Aorta (tissue), 5 donors: ENCODE measurements around the gene CD84. TPM values are rescaled to one million over a fixed set of nuclear protein-coding genes. Genes with fewer than 3 reads are reported as not detected.
"Not testable (repeated sequence)": the region's sequence is repeated elsewhere in the genome, so short reads cannot be mapped to it uniquely, and the experiment has no call there.

Experiments used
- ATAC-seq: fragments of 200-7000 bp; cut with Tn5 transposase; one replicate; pipeline ENCODE4 v1.9.1; 2022; ENCODE audit warnings: moderate library complexity; ENCODE audit not compliant: low FRiP score
- DNase-seq, 2 donors: peaks; one replicate each; pipeline ENCODE4 v3.0.0-alpha.2; 2020
- H3K27ac ChIP-seq, 2 donors: one replicate each; pipeline ENCODE4 v1.5.1; 2013; ENCODE audit warnings: low read length in 2 of 2, mild to moderate bottlenecking in 2 of 2, moderate library complexity in 2 of 2, control low read depth in 1 of 2, inconsistent platforms in 1 of 2, low read depth in 1 of 2
- H3K27me3 ChIP-seq, 2 donors: one replicate each; pipeline ENCODE4 v1.6.1; 2013; ENCODE audit warnings: control low read depth in 1 of 2, low read length in 1 of 2, mild to moderate bottlenecking in 1 of 2, moderate library complexity in 1 of 2; ENCODE audit not compliant: insufficient read depth in 2 of 2, control insufficient read depth in 1 of 2
- H3K36me3 ChIP-seq, 2 donors: one replicate each; pipeline ENCODE4 v1.6.1; 2013; ENCODE audit warnings: control low read depth in 1 of 2, low read length in 1 of 2, mild to moderate bottlenecking in 1 of 2; ENCODE audit not compliant: insufficient read depth in 2 of 2, control insufficient read depth in 1 of 2
- H3K4me1 ChIP-seq, 2 donors: one replicate each; pipeline ENCODE4 v1.6.1; 2013; ENCODE audit warnings: low read length in 2 of 2, control low read depth in 1 of 2, mild to moderate bottlenecking in 1 of 2, moderate library complexity in 1 of 2; ENCODE audit not compliant: insufficient read depth in 2 of 2, control insufficient read depth in 1 of 2
- H3K4me3 ChIP-seq, 2 donors: one replicate each; pipeline ENCODE4 v1.5.1; 2013; ENCODE audit warnings: low read length in 2 of 2, control low read depth in 1 of 2, mild to moderate bottlenecking in 1 of 2
- H3K9me3 ChIP-seq: one replicate; pipeline ENCODE4 v1.6.1; 2013; ENCODE audit warnings: mild to moderate bottlenecking, low read length; ENCODE audit not compliant: control insufficient read depth
- WGBS, 2 donors: extraction: QIAGEN DNeasy Blood & Tissue Kit; methylation state at CpG; one replicate each; pipeline ENCODE4 v1.1.7; 2013; 5-methylcytosine and 5-hydroxymethylcytosine counted together
- intact Hi-C, 2 donors: fragments of 100-400 bp; cut with DNase I; formaldehyde crosslinking; loops; one replicate each; pipeline versions ENCODE4 v1.14.2 to v1.15.0; 2022
- polyA plus RNA-seq, 2 donors: library from polyadenylated mRNA; stranded (reverse); fragments of 200-250 nt; gene quantifications; one replicate each; pipeline ENCODE4 v1.2.3, GENCODE V29; 2013
- total RNA-seq, 2 donors: library from RNA; stranded (reverse); fragmentation: NEBNext Ultra II Directional; extraction: Animal tissue kit (Norgen Biotek cat#: 25700); gene quantifications; one replicate each; pipeline ENCODE4 v1.2.1, GENCODE V29; 2021
- donor health status: healthy with polysubstance abuse.
- donor health status: Bipolar disorder and iron deficiency.
- donor health status: DM: no; HTN: no; CAD: no.
- donor health status: DM: no; HTN: no; CAD: no.
- donor health status: DM: yes; HTN: yes; CAD: no.

CD84 gene
- total and polyA plus RNA-seq, 4 donors: 0.41 to 22.9 (median 7.5) TPM

- no peak overlapping the region for H3K27ac ChIP-seq
- no peak for ATAC-seq
- H3K4me1 ChIP-seq: no peaks in the 10 kb centered on the region
- intact Hi-C loops: no loop called here
- H3K9me3 ChIP-seq: peaks cover 4% of the 10 kb centered on the region
- no peaks in the 10 kb centered on the region for H3K27me3 ChIP-seq
- H3K36me3 ChIP-seq: no peaks in the 10 kb centered on the region
- no peak overlapping the region for H3K4me3 ChIP-seq
- WGBS, 2 donors: 54 to 82% methylated on average over 3 of the region's 3 CpGs
- DNase-seq: no peak
Measured at GRCh38 chr1:160534823-160535605, 44.3 kb downstream of the CD84 start.

GRCh38 chr1:160532557-160532813 is 46.8 kb downstream of the CD84 start:
- H3K4me1 ChIP-seq, intact Hi-C loops, ATAC-seq, H3K4me3 ChIP-seq, H3K27ac ChIP-seq, H3K27me3 ChIP-seq, H3K9me3 ChIP-seq, H3K36me3 ChIP-seq, DNase-seq: not testable (repeated sequence)
- WGBS, 2 donors: 86 to 92% methylated on average over 5 of the region's 5 CpGs

DNA sequence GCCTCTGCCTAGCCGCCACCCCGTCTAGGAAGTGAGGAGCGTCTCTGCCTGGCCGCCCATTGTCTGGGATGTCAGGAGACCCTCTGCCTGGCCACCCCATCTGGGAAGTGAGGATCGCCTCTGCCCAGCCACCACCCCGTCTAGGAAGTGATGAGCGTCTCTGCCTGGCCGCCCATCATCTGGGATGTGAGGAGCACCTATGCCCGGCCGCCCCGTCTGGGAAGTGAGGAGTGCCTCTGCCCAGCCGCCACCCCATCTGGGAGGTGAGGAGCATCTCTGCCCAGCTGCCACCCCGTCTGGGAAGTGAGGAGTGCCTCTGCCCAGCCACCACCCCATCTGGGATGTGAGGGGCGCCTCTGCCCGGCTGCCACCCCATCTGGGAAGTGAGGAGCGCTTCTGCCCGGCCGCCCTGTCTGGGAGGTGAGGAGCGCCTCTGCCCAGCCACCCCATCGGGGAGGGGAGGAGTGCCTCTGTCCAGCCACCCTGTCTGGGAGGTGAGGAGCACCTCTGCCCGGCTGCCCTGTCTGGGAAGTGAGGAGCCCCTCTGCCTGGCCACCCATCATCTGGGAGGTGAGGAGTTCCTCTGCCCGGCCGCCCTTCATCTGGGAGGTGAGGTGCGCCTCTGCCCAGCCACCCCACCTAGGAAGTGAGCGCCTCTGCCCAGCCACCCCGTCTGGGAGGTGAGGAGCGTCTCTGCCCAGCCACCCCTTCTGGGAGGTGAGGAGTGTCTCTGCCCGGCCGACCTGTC is 47.3 kb downstream of the CD84 start:
- H3K9me3 ChIP-seq: not testable (repeated sequence)

GRCh38 chr1:160529401-160529952 is 49.8 kb downstream of the CD84 start:
- H3K27ac ChIP-seq, H3K4me3 ChIP-seq, DNase-seq, H3K36me3 ChIP-seq, H3K27me3 ChIP-seq, H3K9me3 ChIP-seq, H3K4me1 ChIP-seq, intact Hi-C loops, ATAC-seq: not testable (repeated sequence)
- WGBS, 2 donors: 68% methylated on average over 7 of the region's 7 CpGs

More for the DNA sequence above, 47.3 kb downstream of the CD84 start:
- H3K4me1 ChIP-seq, H3K27ac ChIP-seq, DNase-seq, H3K4me3 ChIP-seq, ATAC-seq, H3K27me3 ChIP-seq, H3K36me3 ChIP-seq, intact Hi-C loops: not testable (repeated sequence)
- WGBS, 2 donors: 91 to 94% methylated on average over 27 to 29 of the region's 29 CpGs

DNA sequence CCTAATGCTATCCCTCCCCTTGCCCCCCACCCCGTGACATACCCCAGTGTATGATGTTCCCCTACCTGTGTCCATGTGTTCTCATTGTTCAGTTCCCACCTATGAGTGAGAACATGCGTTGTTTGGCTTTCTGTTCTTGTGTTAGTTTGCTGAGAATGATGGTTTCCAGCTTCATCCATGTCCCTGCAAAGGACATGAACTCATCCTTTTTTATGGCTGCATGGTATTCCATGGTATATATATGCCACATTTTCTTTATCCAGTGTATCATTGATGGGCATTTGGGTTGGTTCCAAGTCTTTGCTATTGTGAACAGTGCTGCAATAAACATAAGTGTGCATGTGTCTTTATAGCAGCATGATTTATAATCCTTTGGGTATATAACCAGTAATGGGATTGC is 55.5 kb downstream of the CD84 start:
- H3K27ac ChIP-seq, H3K36me3 ChIP-seq, intact Hi-C loops, DNase-seq, ATAC-seq, H3K27me3 ChIP-seq, H3K4me3 ChIP-seq, H3K4me1 ChIP-seq, H3K9me3 ChIP-seq: not testable (repeated sequence)
- 74 to 79% methylated on average over 2 of the region's 2 CpGs for WGBS, 2 donors

DNA sequence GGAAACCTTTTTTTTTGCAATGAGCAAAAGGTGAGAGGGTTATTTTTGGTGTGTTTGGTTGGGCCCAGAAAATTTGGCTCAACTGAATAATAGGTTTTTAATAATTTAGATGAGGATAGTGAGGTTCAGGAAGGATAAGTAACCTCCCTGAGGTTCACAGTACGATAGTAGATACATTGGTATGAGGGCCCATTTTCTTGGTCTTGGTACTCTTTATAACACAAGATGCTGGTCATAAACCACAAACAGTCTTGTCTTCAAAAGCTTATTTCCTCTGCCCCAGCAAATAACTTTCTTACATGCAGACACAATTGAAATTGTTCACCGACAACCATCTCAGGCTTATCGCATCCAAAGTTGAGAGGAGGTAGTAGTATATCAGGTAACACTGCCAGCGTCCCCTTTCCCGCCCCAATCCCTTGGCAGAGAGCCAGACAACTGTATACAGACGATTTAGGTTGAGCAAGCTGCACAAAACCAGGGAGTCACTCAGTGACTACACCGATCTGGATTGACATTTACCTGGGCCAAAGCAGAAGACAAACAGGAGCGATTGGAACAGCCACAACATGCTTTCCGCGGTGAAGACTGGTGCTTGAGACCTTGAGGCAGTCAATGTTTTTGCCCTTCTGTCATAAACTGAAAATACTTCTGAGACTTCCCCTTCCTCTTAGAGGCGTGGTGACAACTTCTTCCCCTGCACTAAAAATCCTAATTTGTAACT is 56.5 kb downstream of the CD84 start, which contains the start of gene SLAMF6:
Gene SLAMF6 (minus strand): TSS at position 634 of the 724 bp plus-strand sequence. CDS start 63 bp downstream, at position 571.
- Histone ChIP-seq H3K36me3 (no peaks in the 10 kb centered on the region), H3K4me3 (no peak within 1 kb of the TSS), H3K27me3 (no peaks in the 10 kb centered on the region), H3K9me3 (no peaks in the 10 kb centered on the region), H3K4me1 (peaks cover 0 to 2% of the 10 kb centered on the region in 2 donors), H3K27ac (no peak within 1 kb of the TSS)
- DNase-seq: no peak
- 79 to 81% methylated on average over 11 of the region's 11 CpGs for WGBS, 2 donors
- ATAC-seq: no peak
- intact Hi-C loops: no loop called here

GRCh38 chr1:160522136-160522535 is 57.2 kb downstream of the CD84 start:
- Histone ChIP-seq H3K27ac (no peak overlapping the region), H3K27me3 (no peaks in the 10 kb centered on the region), H3K4me1 (peaks cover 0 to 2% of the 10 kb centered on the region in 2 donors), H3K36me3 (no peaks in the 10 kb centered on the region), H3K4me3 (no peak overlapping the region), H3K9me3 (no peaks in the 10 kb centered on the region)
- intact Hi-C loops: no loop called here
- 59 to 64% methylated on average over 3 of the region's 3 CpGs for WGBS, 2 donors
- ATAC-seq: no peak
- DNase-seq: no peak

DNA sequence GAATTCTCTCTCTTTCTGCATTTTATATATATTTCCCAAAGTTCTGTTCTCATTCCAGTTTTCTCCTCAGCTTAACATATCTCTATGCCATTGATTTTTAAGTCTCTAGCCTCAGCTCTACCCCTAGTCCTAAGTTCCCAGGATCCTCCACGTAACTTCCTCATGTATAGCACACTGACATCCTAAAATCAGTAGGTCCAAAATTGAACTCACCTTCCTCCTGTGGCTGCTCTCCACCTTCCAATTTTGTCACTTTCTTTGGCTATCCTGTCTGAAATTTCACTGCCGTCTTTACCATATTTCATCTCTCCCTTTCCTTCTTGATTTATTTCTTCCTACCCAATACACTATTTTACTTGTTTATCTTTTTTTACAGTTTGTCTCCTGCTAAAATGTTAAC is 57.7 kb downstream of the CD84 start:
- Histone ChIP-seq H3K4me3 (no peak overlapping the region), H3K27ac (no peak overlapping the region), H3K4me1 (peaks cover 0 to 2% of the 10 kb centered on the region in 2 donors), H3K36me3 (no peaks in the 10 kb centered on the region), H3K27me3 (no peaks in the 10 kb centered on the region), H3K9me3 (no peaks in the 10 kb centered on the region)
- intact Hi-C loops: no loop called here
- ATAC-seq: no peak
- 55 to 58% methylated on average over 2 of the region's 2 CpGs for WGBS, 2 donors
- no peak for DNase-seq
